Measurements from ENCODE around the gene ENTPD1.

ENTPD1 gene

GRCh38 chr10:95835911-95836310 lies 79.9 kb downstream of the ENTPD1 start:
- no peak overlapping the region for H3K27ac ChIP-seq (ENCODE audit: low read length)
- peaks cover 4 to 15% of the 10 kb centered on the region in 2 donors for H3K4me1 ChIP-seq (ENCODE audit: control insufficient read depth in 1 of 2, insufficient read depth in 2 of 2, low read length in 2 of 2)
- H3K27me3 ChIP-seq (ENCODE audit: low read depth, low read length), result no peaks in the 10 kb centered on the region
- no peaks in the 10 kb centered on the region for H3K9me3 ChIP-seq (ENCODE audit: control insufficient read depth in 1 of 2, low read length in 2 of 2)
- no peak overlapping the region for H3K4me3 ChIP-seq (ENCODE audit: low read depth in 1 of 2, low read length in 2 of 2)
- H3K36me3 ChIP-seq (ENCODE audit: control insufficient read depth in 1 of 2, insufficient read depth in 2 of 2, low read length in 2 of 2), result no peaks in the 10 kb centered on the region

- H3K27ac ChIP-seq (ENCODE audit: low read length), result peak overlapping the region; percentile 13
- H3K27me3 ChIP-seq (ENCODE audit: low read depth, low read length), result no peaks in the 10 kb centered on the region
- H3K9me3 ChIP-seq (ENCODE audit: control insufficient read depth in 1 of 2, low read length in 2 of 2), result no peaks in the 10 kb centered on the region
- no peaks in the 10 kb centered on the region for H3K36me3 ChIP-seq (ENCODE audit: control insufficient read depth in 1 of 2, insufficient read depth in 2 of 2, low read length in 2 of 2)
- H3K4me3 ChIP-seq (ENCODE audit: low read depth in 1 of 2, low read length in 2 of 2), result no peak overlapping the region
- H3K4me1 ChIP-seq (ENCODE audit: control insufficient read depth in 1 of 2, insufficient read depth in 2 of 2, low read length in 2 of 2), result peaks cover 7 to 20% of the 10 kb centered on the region in 2 donors
These were observed 80.8 kb downstream of the ENTPD1 start for GRCh38 chr10:95836610-95837355.

GRCh38 chr10:95837356-95837776 lies 81.4 kb downstream of the ENTPD1 start:
- H3K27ac ChIP-seq (ENCODE audit: low read length), result peak overlapping the region; percentile 13
- no peaks in the 10 kb centered on the region for H3K27me3 ChIP-seq (ENCODE audit: low read depth, low read length)
- no peak overlapping the region for H3K4me3 ChIP-seq (ENCODE audit: low read depth in 1 of 2, low read length in 2 of 2)
- H3K9me3 ChIP-seq (ENCODE audit: control insufficient read depth in 1 of 2, low read length in 2 of 2), result no peaks in the 10 kb centered on the region
- H3K36me3 ChIP-seq (ENCODE audit: control insufficient read depth in 1 of 2, insufficient read depth in 2 of 2, low read length in 2 of 2), result no peaks in the 10 kb centered on the region
- peaks cover 6 to 26% of the 10 kb centered on the region in 2 donors for H3K4me1 ChIP-seq (ENCODE audit: control insufficient read depth in 1 of 2, insufficient read depth in 2 of 2, low read length in 2 of 2)

GRCh38 chr10:95837783-95838182 lies 81.8 kb downstream of the ENTPD1 start:
- H3K4me3 ChIP-seq (ENCODE audit: low read depth in 1 of 2, low read length in 2 of 2), result no peak overlapping the region
- H3K27ac ChIP-seq (ENCODE audit: low read length), result peak overlapping the region; percentile 13
- peaks cover 3 to 26% of the 10 kb centered on the region in 2 donors for H3K4me1 ChIP-seq (ENCODE audit: control insufficient read depth in 1 of 2, insufficient read depth in 2 of 2, low read length in 2 of 2)

GRCh38 chr10:95840121-95840520 lies 84.2 kb downstream of the ENTPD1 start:
- no peaks in the 10 kb centered on the region for H3K27me3 ChIP-seq (ENCODE audit: low read depth, low read length)
- peaks cover 3 to 26% of the 10 kb centered on the region in 2 donors for H3K4me1 ChIP-seq (ENCODE audit: control insufficient read depth in 1 of 2, insufficient read depth in 2 of 2, low read length in 2 of 2)
- H3K36me3 ChIP-seq (ENCODE audit: control insufficient read depth in 1 of 2, insufficient read depth in 2 of 2, low read length in 2 of 2), result peaks cover 3 to 13% of the 10 kb centered on the region in 2 donors
- H3K27ac ChIP-seq (ENCODE audit: low read length), result no peak overlapping the region
- H3K4me3 ChIP-seq (ENCODE audit: low read depth in 1 of 2, low read length in 2 of 2), result no peak overlapping the region
- H3K9me3 ChIP-seq (ENCODE audit: control insufficient read depth in 1 of 2, low read length in 2 of 2), result no peaks in the 10 kb centered on the region

More at GRCh38 chr10:95837783-95838182, 81.8 kb downstream of the ENTPD1 start:
- H3K27me3 ChIP-seq (ENCODE audit: low read depth, low read length), result no peaks in the 10 kb centered on the region
- H3K36me3 ChIP-seq (ENCODE audit: control insufficient read depth in 1 of 2, insufficient read depth in 2 of 2, low read length in 2 of 2), result no peaks in the 10 kb centered on the region
- no peaks in the 10 kb centered on the region for H3K9me3 ChIP-seq (ENCODE audit: control insufficient read depth in 1 of 2, low read length in 2 of 2)

GRCh38 chr10:95840681-95841080 lies 84.7 kb downstream of the ENTPD1 start:
- H3K27me3 ChIP-seq (ENCODE audit: low read depth, low read length), result no peaks in the 10 kb centered on the region
- H3K4me3 ChIP-seq (ENCODE audit: low read depth in 1 of 2, low read length in 2 of 2), result no peak overlapping the region
- H3K4me1 ChIP-seq (ENCODE audit: control insufficient read depth in 1 of 2, insufficient read depth in 2 of 2, low read length in 2 of 2), result peaks cover 3 to 26% of the 10 kb centered on the region in 2 donors
- H3K9me3 ChIP-seq (ENCODE audit: control insufficient read depth in 1 of 2, low read length in 2 of 2), result no peaks in the 10 kb centered on the region
- H3K27ac ChIP-seq (ENCODE audit: low read length), result no peak overlapping the region
- H3K36me3 ChIP-seq (ENCODE audit: control insufficient read depth in 1 of 2, insufficient read depth in 2 of 2, low read length in 2 of 2), result peaks cover 7 to 13% of the 10 kb centered on the region in 2 donors

- Histone ChIP-seq H3K36me3 (ENCODE audit: control insufficient read depth in 1 of 2, insufficient read depth in 2 of 2, low read length in 2 of 2) (peaks cover 7 to 13% of the 10 kb centered on the region in 2 donors), H3K27ac (ENCODE audit: low read length) (peak overlapping the region; percentile 70), H3K9me3 (ENCODE audit: control insufficient read depth in 1 of 2, low read length in 2 of 2) (no peaks in the 10 kb centered on the region), H3K27me3 (ENCODE audit: low read depth, low read length) (no peaks in the 10 kb centered on the region), H3K4me1 (ENCODE audit: control insufficient read depth in 1 of 2, insufficient read depth in 2 of 2, low read length in 2 of 2) (peaks cover 3 to 22% of the 10 kb centered on the region in 2 donors), H3K4me3 (ENCODE audit: low read depth in 1 of 2, low read length in 2 of 2) (no peak overlapping the region)
These were observed 85.9 kb downstream of the ENTPD1 start for GRCh38 chr10:95841661-95842498.

- Histone ChIP-seq H3K36me3 (ENCODE audit: control insufficient read depth in 1 of 2, insufficient read depth in 2 of 2, low read length in 2 of 2) (peaks cover 7 to 27% of the 10 kb centered on the region in 2 donors), H3K27me3 (ENCODE audit: low read depth, low read length) (no peaks in the 10 kb centered on the region), H3K4me1 (ENCODE audit: control insufficient read depth in 1 of 2, insufficient read depth in 2 of 2, low read length in 2 of 2) (peaks cover 3 to 17% of the 10 kb centered on the region in 2 donors), H3K27ac (ENCODE audit: low read length) (no peak overlapping the region), H3K9me3 (ENCODE audit: control insufficient read depth in 1 of 2, low read length in 2 of 2) (no peaks in the 10 kb centered on the region), H3K4me3 (ENCODE audit: low read depth in 1 of 2, low read length in 2 of 2) (no peak overlapping the region)
These were observed 89.4 kb downstream of the ENTPD1 start for GRCh38 chr10:95845411-95845810.

GRCh38 chr10:95847007-95847406 lies 91.0 kb downstream of the ENTPD1 start:
- H3K36me3 ChIP-seq (ENCODE audit: control insufficient read depth in 1 of 2, insufficient read depth in 2 of 2, low read length in 2 of 2), result peaks cover 7 to 27% of the 10 kb centered on the region in 2 donors
- H3K4me3 ChIP-seq (ENCODE audit: low read depth in 1 of 2, low read length in 2 of 2), result no peak overlapping the region
- H3K9me3 ChIP-seq (ENCODE audit: control insufficient read depth in 1 of 2, low read length in 2 of 2), result no peaks in the 10 kb centered on the region
- H3K27me3 ChIP-seq (ENCODE audit: low read depth, low read length), result no peaks in the 10 kb centered on the region
- H3K4me1 ChIP-seq (ENCODE audit: control insufficient read depth in 1 of 2, insufficient read depth in 2 of 2, low read length in 2 of 2), result peaks cover 0 to 10% of the 10 kb centered on the region in 2 donors
- H3K27ac ChIP-seq (ENCODE audit: low read length), result no peak overlapping the region

- H3K27ac ChIP-seq (ENCODE audit: low read length), result no peak overlapping the region
- H3K9me3 ChIP-seq (ENCODE audit: control insufficient read depth in 1 of 2, low read length in 2 of 2), result no peaks in the 10 kb centered on the region
- H3K27me3 ChIP-seq (ENCODE audit: low read depth, low read length), result no peaks in the 10 kb centered on the region
- H3K36me3 ChIP-seq (ENCODE audit: control insufficient read depth in 1 of 2, insufficient read depth in 2 of 2, low read length in 2 of 2), result peaks cover 7 to 22% of the 10 kb centered on the region in 2 donors
- H3K4me3 ChIP-seq (ENCODE audit: low read depth in 1 of 2, low read length in 2 of 2), result no peak overlapping the region
- no peaks in the 10 kb centered on the region for H3K4me1 ChIP-seq (ENCODE audit: control insufficient read depth in 1 of 2, insufficient read depth in 2 of 2, low read length in 2 of 2)
These were observed 92.9 kb downstream of the ENTPD1 start for GRCh38 chr10:95848841-95849240.

GRCh38 chr10:95850791-95851190 lies 94.8 kb downstream of the ENTPD1 start:
- no peaks in the 10 kb centered on the region for H3K27me3 ChIP-seq (ENCODE audit: low read depth, low read length)
- H3K27ac ChIP-seq (ENCODE audit: low read length), result no peak overlapping the region
- H3K9me3 ChIP-seq (ENCODE audit: control insufficient read depth in 1 of 2, low read length in 2 of 2), result no peaks in the 10 kb centered on the region
- H3K4me3 ChIP-seq (ENCODE audit: low read depth in 1 of 2, low read length in 2 of 2), result no peak overlapping the region
- no peaks in the 10 kb centered on the region for H3K4me1 ChIP-seq (ENCODE audit: control insufficient read depth in 1 of 2, insufficient read depth in 2 of 2, low read length in 2 of 2)
- H3K36me3 ChIP-seq (ENCODE audit: control insufficient read depth in 1 of 2, insufficient read depth in 2 of 2, low read length in 2 of 2), result peaks cover 0 to 14% of the 10 kb centered on the region in 2 donors

All from muscle layer of duodenum (tissue), 2 donors.